HEK293 (cell line): ENCODE measurements around the gene PYDC2.

ENCODE experiments used
- GLI4 ChIP-seq: fragments of 450-650 bp; formaldehyde crosslinking; IDR thresholded peaks from 2 replicates; pipeline ENCODE4 v1.5.1; 2016; ENCODE audit warnings: missing biosample characterization, missing genetic modification characterization
- IKZF3 ChIP-seq: fragments of 450-650 bp; IDR thresholded peaks from 2 replicates; pipeline ENCODE4 v1.5.0; 2018; ENCODE audit warnings: missing biosample characterization, mild to moderate bottlenecking, missing genetic modification characterization, moderate library complexity
- MYNN ChIP-seq: fragments of 450-650 bp; formaldehyde crosslinking; IDR thresholded peaks from 2 replicates; pipeline ENCODE4 v1.5.1; 2016; ENCODE audit warnings: missing biosample characterization, missing genetic modification characterization, borderline replicate concordance
- OSR2 ChIP-seq: fragments of 450-650 bp; formaldehyde crosslinking; IDR thresholded peaks from 2 replicates; pipeline ENCODE4 v1.5.1; 2016; ENCODE audit warnings: missing biosample characterization, missing genetic modification characterization
- PRDM2 ChIP-seq: fragments of 450-650 bp; formaldehyde crosslinking; IDR thresholded peaks from 2 replicates; pipeline ENCODE4 v1.5.1; 2016; ENCODE audit warnings: missing biosample characterization, missing genetic modification characterization, borderline replicate concordance
- SP3 ChIP-seq: fragments of 450-650 bp; formaldehyde crosslinking; IDR thresholded peaks from 2 replicates; pipeline ENCODE4 v1.5.1; 2016; ENCODE audit warnings: missing biosample characterization, missing genetic modification characterization
- ZNF10 ChIP-seq: fragments of 450-650 bp; formaldehyde crosslinking; IDR thresholded peaks from 2 replicates; pipeline ENCODE4 v1.5.1; 2017; ENCODE audit warnings: missing biosample characterization, missing genetic modification characterization
- ZNF302 ChIP-seq: fragments of 450-650 bp; formaldehyde crosslinking; IDR thresholded peaks from 2 replicates; pipeline ENCODE4 v1.5.1; 2016; ENCODE audit warnings: missing biosample characterization, missing genetic modification characterization, low read depth
- ZNF354C ChIP-seq: fragments of 450-650 bp; formaldehyde crosslinking; IDR thresholded peaks from 2 replicates; pipeline ENCODE4 v1.5.1; 2016; ENCODE audit warnings: missing biosample characterization, missing genetic modification characterization, low read depth, borderline replicate concordance
- ZNF530 ChIP-seq: fragments of 450-650 bp; formaldehyde crosslinking; IDR thresholded peaks from 2 replicates; pipeline ENCODE4 v1.5.1; 2016; ENCODE audit warnings: low read depth, missing biosample characterization, missing genetic modification characterization
- ZNF791 ChIP-seq: fragments of 450-650 bp; formaldehyde crosslinking; IDR thresholded peaks from 2 replicates; pipeline ENCODE4 v1.5.1; 2016; ENCODE audit warnings: missing biosample characterization, missing genetic modification characterization
- ZNF837 ChIP-seq: fragments of 450-650 bp; formaldehyde crosslinking; IDR thresholded peaks from 2 replicates; pipeline ENCODE4 v1.5.1; 2016; ENCODE audit warnings: missing biosample characterization, missing genetic modification characterization
- ZSCAN5A ChIP-seq: fragments of 450-650 bp; formaldehyde crosslinking; IDR thresholded peaks from 2 replicates; pipeline ENCODE4 v1.5.1; 2016; ENCODE audit warnings: missing biosample characterization, missing genetic modification characterization
- TF ChIP-seq, protein P1 (sequence below): fragments of 450-650 bp; formaldehyde crosslinking; IDR thresholded peaks from 2 replicates; pipeline ENCODE4 v1.5.1; 2017; ENCODE audit warnings: missing biosample characterization, missing genetic modification characterization
- TF ChIP-seq, protein P2 (sequence below): fragments of 450-650 bp; formaldehyde crosslinking; IDR thresholded peaks from 2 replicates; pipeline ENCODE4 v1.5.1; 2016; ENCODE audit warnings: missing biosample characterization, missing genetic modification characterization
- TF ChIP-seq, protein P3 (sequence below): fragments of 450-650 bp; formaldehyde crosslinking; IDR thresholded peaks from 2 replicates; pipeline ENCODE4 v1.5.1; 2016; ENCODE audit warnings: missing biosample characterization, missing genetic modification characterization

The PYDC2 gene

GRCh38 chr3:191499307-191500080 is 38.5 kb downstream of the PYDC2 start (continued):
- TF ChIP-seq MYNN (no peak), GLI4 (tag by site-specific recombination) (no peak), ZNF302 (tag by site-specific recombination) (no peak), PRDM2 (tag by site-specific recombination) (no peak), ZNF791 (no peak), ZSCAN5A (tag by site-specific recombination) (no peak), ZNF10 (tag by site-specific recombination) (no peak), ZNF530 (tag by site-specific recombination) (no peak), OSR2 (tag by site-specific recombination) (peak; percentile 41; the same call in 1 of the 2 replicates), ZNF354C (tag by site-specific recombination) (no peak), IKZF3 (peak; percentile 81), ZNF837 (tag by site-specific recombination) (no peak), SP3 (tag by site-specific recombination) (no peak)
- TF ChIP-seq, protein P1, sequence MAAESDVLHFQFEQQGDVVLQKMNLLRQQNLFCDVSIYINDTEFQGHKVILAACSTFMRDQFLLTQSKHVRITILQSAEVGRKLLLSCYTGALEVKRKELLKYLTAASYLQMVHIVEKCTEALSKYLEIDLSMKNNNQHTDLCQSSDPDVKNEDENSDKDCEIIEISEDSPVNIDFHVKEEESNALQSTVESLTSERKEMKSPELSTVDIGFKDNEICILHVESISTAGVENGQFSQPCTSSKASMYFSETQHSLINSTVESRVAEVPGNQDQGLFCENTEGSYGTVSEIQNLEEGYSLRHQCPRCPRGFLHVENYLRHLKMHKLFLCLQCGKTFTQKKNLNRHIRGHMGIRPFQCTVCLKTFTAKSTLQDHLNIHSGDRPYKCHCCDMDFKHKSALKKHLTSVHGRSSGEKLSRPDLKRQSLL: no peak
- TF ChIP-seq, protein P2, sequence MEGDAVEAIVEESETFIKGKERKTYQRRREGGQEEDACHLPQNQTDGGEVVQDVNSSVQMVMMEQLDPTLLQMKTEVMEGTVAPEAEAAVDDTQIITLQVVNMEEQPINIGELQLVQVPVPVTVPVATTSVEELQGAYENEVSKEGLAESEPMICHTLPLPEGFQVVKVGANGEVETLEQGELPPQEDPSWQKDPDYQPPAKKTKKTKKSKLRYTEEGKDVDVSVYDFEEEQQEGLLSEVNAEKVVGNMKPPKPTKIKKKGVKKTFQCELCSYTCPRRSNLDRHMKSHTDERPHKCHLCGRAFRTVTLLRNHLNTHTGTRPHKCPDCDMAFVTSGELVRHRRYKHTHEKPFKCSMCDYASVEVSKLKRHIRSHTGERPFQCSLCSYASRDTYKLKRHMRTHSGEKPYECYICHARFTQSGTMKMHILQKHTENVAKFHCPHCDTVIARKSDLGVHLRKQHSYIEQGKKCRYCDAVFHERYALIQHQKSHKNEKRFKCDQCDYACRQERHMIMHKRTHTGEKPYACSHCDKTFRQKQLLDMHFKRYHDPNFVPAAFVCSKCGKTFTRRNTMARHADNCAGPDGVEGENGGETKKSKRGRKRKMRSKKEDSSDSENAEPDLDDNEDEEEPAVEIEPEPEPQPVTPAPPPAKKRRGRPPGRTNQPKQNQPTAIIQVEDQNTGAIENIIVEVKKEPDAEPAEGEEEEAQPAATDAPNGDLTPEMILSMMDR (tag by site-specific recombination): no peak
- TF ChIP-seq, protein P3, sequence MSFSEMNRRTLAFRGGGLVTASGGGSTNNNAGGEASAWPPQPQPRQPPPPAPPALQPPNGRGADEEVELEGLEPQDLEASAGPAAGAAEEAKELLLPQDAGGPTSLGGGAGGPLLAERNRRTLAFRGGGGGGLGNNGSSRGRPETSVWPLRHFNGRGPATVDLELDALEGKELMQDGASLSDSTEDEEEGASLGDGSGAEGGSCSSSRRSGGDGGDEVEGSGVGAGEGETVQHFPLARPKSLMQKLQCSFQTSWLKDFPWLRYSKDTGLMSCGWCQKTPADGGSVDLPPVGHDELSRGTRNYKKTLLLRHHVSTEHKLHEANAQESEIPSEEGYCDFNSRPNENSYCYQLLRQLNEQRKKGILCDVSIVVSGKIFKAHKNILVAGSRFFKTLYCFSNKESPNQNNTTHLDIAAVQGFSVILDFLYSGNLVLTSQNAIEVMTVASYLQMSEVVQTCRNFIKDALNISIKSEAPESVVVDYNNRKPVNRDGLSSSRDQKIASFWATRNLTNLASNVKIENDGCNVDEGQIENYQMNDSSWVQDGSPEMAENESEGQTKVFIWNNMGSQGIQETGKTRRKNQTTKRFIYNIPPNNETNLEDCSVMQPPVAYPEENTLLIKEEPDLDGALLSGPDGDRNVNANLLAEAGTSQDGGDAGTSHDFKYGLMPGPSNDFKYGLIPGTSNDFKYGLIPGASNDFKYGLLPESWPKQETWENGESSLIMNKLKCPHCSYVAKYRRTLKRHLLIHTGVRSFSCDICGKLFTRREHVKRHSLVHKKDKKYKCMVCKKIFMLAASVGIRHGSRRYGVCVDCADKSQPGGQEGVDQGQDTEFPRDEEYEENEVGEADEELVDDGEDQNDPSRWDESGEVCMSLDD: no peak
